HCT116 (cell line): ENCODE measurements around the gene TARM1. TPM values are rescaled to one million over a fixed set of nuclear protein-coding genes. Genes with fewer than 3 reads are reported as not detected.

Source experiments
- ATAC-seq: fragments of 200-7000 bp; cut with Tn5 transposase; 2 replicates; pipeline ENCODE4 v1.9.1; 2020; ENCODE audit warnings: mild to moderate bottlenecking, moderate library complexity
- BruUV-seq: library from RNA; stranded (reverse); fragments of 400-500 nt; replicated peaks from 2 replicates; lab custom pipeline; 2021; lab: Mats Ljungman, UMichigan
- CTCF ChIA-PET: fragments of 300-600 bp; sonication (Branson Sonifier 250); formaldehyde crosslinking; loops from one replicate; lab custom pipeline; 2021; ENCODE audit warnings: antibody characterized with exemption; lab: Charles Lee
- POLR2A ChIA-PET: fragments of 300-600, 350-600 bp; sonication (Branson Sonifier 250); formaldehyde crosslinking; loops from one replicate; lab custom pipeline; 2021; ENCODE audit warnings: antibody characterized with exemption; lab: Charles Lee
- RAD21 ChIA-PET, 2 experiments: fragments of 300-600 bp; sonication (Branson Sonifier 250); formaldehyde crosslinking; loops; one replicate each; lab custom pipeline; 2023; ENCODE audit warnings: low total read pairs in 2 of 2; ENCODE audit not compliant: uncharacterized antibody in 2 of 2, unreplicated experiment in 2 of 2, low non-redundant PET in 1 of 2; lab: Charles Lee
- DNase-seq: peaks from one replicate; pipeline ENCODE4 v3.0.0-alpha.2; 2010; ENCODE audit warnings: low read depth, low spot score
- H2AFZ ChIP-seq: fragments of 200-600 bp; shearing (Covaris generic), sonication (generic); 2 replicates; pipeline ENCODE4 v1.6.1; 2017; ENCODE audit warnings: low read depth, mixed run types, mixed read lengths, antibody characterized with exemption, low read length; ENCODE audit not compliant: poor library complexity, severe bottlenecking
- H3K27ac ChIP-seq: 2 replicates; pipeline ENCODE4 v1.5.1; 2012; ENCODE audit warnings: low read depth, low read length
- H3K27me3 ChIP-seq: fragments of 200-600 bp; sonication (generic); 2 replicates; pipeline ENCODE4 v1.6.1; 2016; ENCODE audit warnings: mixed run types, low read length, mixed read lengths; ENCODE audit not compliant: insufficient read depth
- H3K36me3 ChIP-seq, 2 experiments: fragments of 200-500 bp in 1 of 2; fragments of 200-600 bp in 1 of 2; sonication (Bioruptor generic) in 1 of 2; sonication (generic) in 1 of 2; 2 replicates each; pipeline versions ENCODE4 v1.5.1 to v1.6.1; 2014 to 2016; ENCODE audit warnings: low read length in 2 of 2, inconsistent platforms in 1 of 2, mixed read lengths in 1 of 2, mixed run types in 1 of 2; ENCODE audit not compliant: insufficient read depth in 2 of 2, control insufficient read depth in 1 of 2
- H3K4me1 ChIP-seq, 2 experiments: fragments of 200-600 bp in 1 of 2; sonication (generic) in 1 of 2; 2 replicates each; pipeline versions ENCODE4 v1.5.1 to v1.6.1; 2012 to 2017; ENCODE audit warnings: low read length in 2 of 2, inconsistent platforms in 1 of 2, mild to moderate bottlenecking in 1 of 2, mixed read lengths in 1 of 2, mixed run types in 1 of 2, moderate library complexity in 1 of 2; ENCODE audit not compliant: insufficient read depth in 2 of 2, control insufficient read depth in 1 of 2
- H3K4me2 ChIP-seq: fragments of 200-600 bp; sonication (generic); 2 replicates; pipeline ENCODE4 v1.6.1; 2017; ENCODE audit warnings: mixed run types, low read length, mixed read lengths
- H3K4me3 ChIP-seq, 2 experiments: fragments of 200-600 bp in 1 of 2; sonication (generic) in 1 of 2; replicated peaks in 1 of 2; 2 replicates each; pipeline ENCODE4 v1.5.1; 2011 to 2016; ENCODE audit warnings: low read length in 2 of 2, control low read depth in 1 of 2, low read depth in 1 of 2, mild to moderate bottlenecking in 1 of 2, mixed read lengths in 1 of 2, mixed run types in 1 of 2
- H3K79me2 ChIP-seq: fragments of 200-600 bp; sonication (generic); 2 replicates; pipeline ENCODE4 v1.6.1; 2017; ENCODE audit warnings: mild to moderate bottlenecking, mixed run types, low read length, moderate library complexity, mixed read lengths; ENCODE audit not compliant: insufficient read depth
- H3K9ac ChIP-seq: fragments of 200-600 bp; sonication (generic); 2 replicates; pipeline ENCODE4 v1.6.1; 2016; ENCODE audit warnings: low read length, mixed read lengths
- H3K9me2 ChIP-seq: fragments of 200-600 bp; sonication (generic), shearing (Covaris generic); 2 replicates; pipeline ENCODE4 v1.6.1; 2017; ENCODE audit warnings: mixed run types, mild to moderate bottlenecking, moderate library complexity; ENCODE audit not compliant: insufficient read depth
- H3K9me3 ChIP-seq, 2 experiments: fragments of 200-500 bp in 1 of 2; fragments of 200-600 bp in 1 of 2; sonication (Bioruptor generic) in 1 of 2; sonication (generic) in 1 of 2; 2 replicates each; pipeline ENCODE4 v1.6.1; 2014 to 2017; ENCODE audit warnings: low read length in 2 of 2, mixed read lengths in 2 of 2, inconsistent platforms in 1 of 2, low read depth in 1 of 2, mild to moderate bottlenecking in 1 of 2, mixed run types in 1 of 2, moderate library complexity in 1 of 2; ENCODE audit not compliant: control insufficient read depth in 1 of 2, insufficient read depth in 1 of 2
- H4K20me1 ChIP-seq: fragments of 200-600 bp; sonication (generic), shearing (Covaris generic); 2 replicates; pipeline ENCODE4 v1.6.1; 2017; ENCODE audit warnings: mixed run types, mild to moderate bottlenecking, moderate library complexity; ENCODE audit not compliant: insufficient read depth
- CEBPB ChIP-seq: IDR thresholded peaks from 2 replicates; pipeline ENCODE4 v1.6.1; 2012; ENCODE audit warnings: low read depth
- EZH2phosphoT487 ChIP-seq: fragments of 200-600 bp; IDR thresholded peaks from 2 replicates; pipeline ENCODE4 v1.6.1; 2018; ENCODE audit warnings: antibody characterized with exemption, borderline replicate concordance
- POLR2A ChIP-seq: IDR thresholded peaks from 2 replicates; pipeline ENCODE4 v1.7.0; 2011; ENCODE audit warnings: borderline replicate concordance; ENCODE audit not compliant: insufficient read depth, insufficient read length; ENCODE audit errors: extremely low read depth
- POLR2AphosphoS5 ChIP-seq: IDR thresholded peaks from 2 replicates; pipeline ENCODE4 v1.6.1; 2011; ENCODE audit warnings: mild to moderate bottlenecking, low read depth, low read length, moderate library complexity
- RAD21 ChIP-seq: IDR thresholded peaks from 2 replicates; pipeline ENCODE4 v1.6.1; 2012; ENCODE audit warnings: low read depth, mild to moderate bottlenecking
- REST ChIP-seq: IDR thresholded peaks from 2 replicates; pipeline ENCODE4 v1.6.1; 2012; ENCODE audit warnings: low read depth
- SRF ChIP-seq: IDR thresholded peaks from 2 replicates; pipeline ENCODE4 v1.6.1; 2012; ENCODE audit warnings: low read depth
- TCF7L2 ChIP-seq: IDR thresholded peaks from 2 replicates; pipeline ENCODE4 v1.7.0; 2011; ENCODE audit warnings: borderline replicate concordance, inconsistent platforms; ENCODE audit not compliant: insufficient read depth, insufficient read length; ENCODE audit errors: extremely low read depth
- YY1 ChIP-seq: IDR thresholded peaks from 2 replicates; pipeline ENCODE4 v1.6.1; 2011; ENCODE audit warnings: low read length, low read depth, moderate library complexity, mild to moderate bottlenecking; ENCODE audit not compliant: insufficient replicate concordance; ENCODE audit errors: extremely low read depth
- ZFX ChIP-seq: fragments of 450-650 bp; IDR thresholded peaks from 2 replicates; pipeline ENCODE4 v1.6.1; 2017
- intact Hi-C: fragments of 100-400 bp; cut with micrococcal nuclease; formaldehyde crosslinking; loops from 2 replicates; pipeline ENCODE4 v1.10.0; 2022
- total RNA-seq: library from RNA; stranded (reverse); gene quantifications from one replicate; pipeline ENCODE4 v1.2.1, GENCODE V29; 2021; ENCODE audit not compliant: unreplicated experiment

TARM1 gene
- total RNA-seq, 1 experiment from 2014 or later, result not detected

- intact Hi-C loops, result no loop called here
- no peaks in the 10 kb centered on the region for H3K9me2 ChIP-seq
- H4K20me1 ChIP-seq, result no peaks in the 10 kb centered on the region
- H3K4me3 ChIP-seq, result no peak overlapping the region
- DNase-seq (no peak), ATAC-seq (no peak)
- no TSS peak for BruUV-seq
- no peaks in the 10 kb centered on the region for H3K9me3 ChIP-seq
- no peaks in the 10 kb centered on the region for H3K79me2 ChIP-seq
- H3K4me1 ChIP-seq, result no peaks in the 10 kb centered on the region
- H3K27me3 ChIP-seq, result no peaks in the 10 kb centered on the region
- H3K9ac ChIP-seq, result no peak overlapping the region
- CTCF ChIA-PET, result no interaction called here
- no peak for TF ChIP-seq REST
- TF ChIP-seq SRF, result no peak
- TF ChIP-seq ZFX, result no peak
- TF ChIP-seq YY1, result no peak
- no peak for TF ChIP-seq TCF7L2
- no peak for TF ChIP-seq POLR2A
- no peak for TF ChIP-seq POLR2AphosphoS5
- no peak for TF ChIP-seq CEBPB
- TF ChIP-seq RAD21, result no peak
- TF ChIP-seq EZH2phosphoT487, result no peak
- H3K27ac ChIP-seq, result no peak overlapping the region
- no peak overlapping the region for H3K4me2 ChIP-seq
- no peaks in the 10 kb centered on the region for H3K36me3 ChIP-seq
- no peak overlapping the region for H2AFZ ChIP-seq
- POLR2A ChIA-PET, result no interaction called here
- RAD21 ChIA-PET, result no interaction called here
These were observed 45.7 kb downstream of the TARM1 start for GRCh38 chr19:54035215-54036178.
